B cell (primary cell): ENCODE results near the gene PRTN3. TPM values are rescaled to one million over a fixed set of nuclear protein-coding genes. Genes with fewer than 3 reads are reported as not detected.

ENCODE experiments used
- ATAC-seq: fragments of 200-7000 bp; cut with Tn5 transposase; one replicate; pipeline ENCODE4 v1.10.0; 2021; ENCODE audit warnings: low read depth, mild to moderate bottlenecking, moderate number of reproducible peaks, moderate library complexity
- CTCF ChIA-PET: fragments of 350-600 bp; sonication (Branson Sonifier 250); formaldehyde crosslinking; loops from one replicate; lab custom pipeline; 2021; ENCODE audit warnings: antibody characterized with exemption, inconsistent platforms; lab: Charles Lee
- POLR2A ChIA-PET: fragments of 350-600 bp; sonication (Branson Sonifier 250); formaldehyde crosslinking; loops from one replicate; lab custom pipeline; 2021; ENCODE audit warnings: antibody characterized with exemption; lab: Charles Lee
- DNase-seq: peaks from one replicate; pipeline ENCODE4 v3.0.0; 2013
- H2AFZ ChIP-seq: 2 replicates; pipeline ENCODE4 v1.6.1; 2012; ENCODE audit warnings: mild to moderate bottlenecking, low read depth, low read length; ENCODE audit not compliant: insufficient read depth, poor library complexity, severe bottlenecking
- H3K27ac ChIP-seq, 2 donors: 1 replicate in 1 of 2; 2 replicates in 1 of 2; pipeline ENCODE4 v1.5.1; 2012 to 2013; ENCODE audit warnings: low read length in 2 of 2, mild to moderate bottlenecking in 2 of 2, moderate library complexity in 1 of 2
- H3K27me3 ChIP-seq, 4 experiments: fragments of 200-600 bp in 1 of 4; sonication (generic) in 1 of 4; replicated peaks in 1 of 4; 1 replicate in 2 of 4; 2 replicates in 2 of 4; pipeline versions ENCODE4 v1.6.1 to v1.7.0; 2013 to 2016; ENCODE audit warnings: low read length in 3 of 4, mild to moderate bottlenecking in 2 of 4, mixed read lengths in 1 of 4, moderate library complexity in 1 of 4; ENCODE audit not compliant: insufficient read depth in 4 of 4, control insufficient read depth in 3 of 4; ENCODE audit errors: control extremely low read depth in 1 of 4
- H3K36me3 ChIP-seq, 2 experiments: replicated peaks in 1 of 2; 1 replicate in 1 of 2; 2 replicates in 1 of 2; pipeline versions ENCODE4 v1.6.1 to v1.7.1; 2013; ENCODE audit warnings: low read length in 1 of 2; ENCODE audit not compliant: insufficient read depth in 2 of 2, control insufficient read depth in 1 of 2; ENCODE audit errors: control extremely low read depth in 1 of 2, extremely low read depth in 1 of 2
- H3K4me1 ChIP-seq, 2 donors: fragments of 200-600 bp in 1 of 2; sonication (generic) in 1 of 2; 1 replicate in 1 of 2; 2 replicates in 1 of 2; pipeline versions ENCODE4 v1.5.1 to v1.6.1; 2013 to 2017; ENCODE audit warnings: low read length in 2 of 2; ENCODE audit not compliant: control insufficient read depth in 2 of 2, insufficient read depth in 2 of 2
- H3K4me2 ChIP-seq: replicated peaks from 2 replicates; pipeline ENCODE3; 2012; ENCODE audit warnings: mild to moderate bottlenecking, low read depth, low read length; ENCODE audit not compliant: poor library complexity, severe bottlenecking
- H3K4me3 ChIP-seq, 5 experiments: fragments of 200-600 bp in 1 of 5; sonication (generic) in 1 of 5; 1 replicate in 3 of 5; 2 replicates in 2 of 5; pipeline versions ENCODE4 v1.5.1 to v1.7.0; 2011 to 2016; ENCODE audit warnings: low read length in 4 of 5, mild to moderate bottlenecking in 4 of 5, low read depth in 2 of 5, control low read depth in 1 of 5, moderate library complexity in 1 of 5; ENCODE audit not compliant: insufficient read depth in 1 of 5; ENCODE audit errors: control extremely low read depth in 1 of 5, extremely low read depth in 1 of 5
- H3K79me2 ChIP-seq: fragments of 200-600 bp; sonication (generic); one replicate; pipeline ENCODE4 v1.6.0; 2016; ENCODE audit warnings: low read length; ENCODE audit not compliant: control insufficient read depth, insufficient read depth
- H3K9ac ChIP-seq: fragments of 200-600 bp; sonication (generic); 2 replicates; pipeline ENCODE4 v1.6.1; 2017; ENCODE audit warnings: mild to moderate bottlenecking, low read length, moderate library complexity
- H3K9me3 ChIP-seq, 3 donors: one replicate each; pipeline versions ENCODE4 v1.6.1 to v1.7.1; 2013; ENCODE audit warnings: low read length in 2 of 3; ENCODE audit not compliant: control insufficient read depth in 2 of 3, insufficient read depth in 1 of 3; ENCODE audit errors: control extremely low read depth in 1 of 3
- H4K20me1 ChIP-seq: 2 replicates; pipeline ENCODE4 v1.6.0; 2012; ENCODE audit warnings: mild to moderate bottlenecking, low read length; ENCODE audit not compliant: insufficient read depth, control insufficient read depth, poor library complexity, severe bottlenecking
- H3K27ac Mint-ChIP-seq: one replicate; pipeline ENCODE4 v1.8.0; 2021; ENCODE audit warnings: mixed read lengths
- H3K27me3 Mint-ChIP-seq: one replicate; pipeline ENCODE4 v1.8.0; 2021; ENCODE audit warnings: mixed read lengths
- H3K4me1 Mint-ChIP-seq: one replicate; pipeline ENCODE4 v1.8.0; 2021; ENCODE audit warnings: mixed read lengths
- H3K4me3 Mint-ChIP-seq: one replicate; pipeline ENCODE4 v1.8.0; 2021; ENCODE audit warnings: mixed read lengths
- H3K9me3 Mint-ChIP-seq: one replicate; pipeline ENCODE4 v1.8.0; 2022; ENCODE audit warnings: mixed read lengths; ENCODE audit not compliant: insufficient read depth
- EZH2 ChIP-seq: IDR thresholded peaks from 2 replicates; pipeline ENCODE4 v1.6.1; 2012; ENCODE audit warnings: borderline replicate concordance, low read depth, mild to moderate bottlenecking, moderate library complexity, low read length; ENCODE audit not compliant: insufficient read depth, poor library complexity, severe bottlenecking
- WGBS: methylation state at CpG from one replicate; pipeline ENCODE4 v1.1.5; 2013; ENCODE audit warnings: missing lambda C conversion rate; ENCODE audit not compliant: insufficient coverage; 5-methylcytosine and 5-hydroxymethylcytosine counted together
- intact Hi-C: fragments of 100-400 bp; cut with micrococcal nuclease; formaldehyde crosslinking; loops from one replicate; pipeline ENCODE4 v1.10.0; 2022
- polyA plus RNA-seq: library from polyadenylated mRNA; depleted of rRNA; stranded (reverse); fragments of >200 nt; gene quantifications from 2 replicates; pipeline ENCODE4 v1.2.3, GENCODE V29; 2012
- total RNA-seq, 2 donors: library from RNA; stranded (reverse); fragments of 120-200 nt in 1 of 2; gene quantifications; 1 replicate in 1 of 2; 2 replicates in 1 of 2; pipeline versions ENCODE4 v1.2.3 to v1.2.4, GENCODE V29; 2013 to 2022
- TF ChIP-seq, protein P1 (sequence below): fragments of 200-600 bp; IDR thresholded peaks from one replicate; pipeline ENCODE4 v1.8.0; 2022; ENCODE audit warnings: antibody characterized with exemption, mild to moderate bottlenecking

The PRTN3 gene
- total and polyA plus RNA-seq, 2 donors (not counting 1 experiment from before 2014, with no cell fraction given): not detected

DNA sequence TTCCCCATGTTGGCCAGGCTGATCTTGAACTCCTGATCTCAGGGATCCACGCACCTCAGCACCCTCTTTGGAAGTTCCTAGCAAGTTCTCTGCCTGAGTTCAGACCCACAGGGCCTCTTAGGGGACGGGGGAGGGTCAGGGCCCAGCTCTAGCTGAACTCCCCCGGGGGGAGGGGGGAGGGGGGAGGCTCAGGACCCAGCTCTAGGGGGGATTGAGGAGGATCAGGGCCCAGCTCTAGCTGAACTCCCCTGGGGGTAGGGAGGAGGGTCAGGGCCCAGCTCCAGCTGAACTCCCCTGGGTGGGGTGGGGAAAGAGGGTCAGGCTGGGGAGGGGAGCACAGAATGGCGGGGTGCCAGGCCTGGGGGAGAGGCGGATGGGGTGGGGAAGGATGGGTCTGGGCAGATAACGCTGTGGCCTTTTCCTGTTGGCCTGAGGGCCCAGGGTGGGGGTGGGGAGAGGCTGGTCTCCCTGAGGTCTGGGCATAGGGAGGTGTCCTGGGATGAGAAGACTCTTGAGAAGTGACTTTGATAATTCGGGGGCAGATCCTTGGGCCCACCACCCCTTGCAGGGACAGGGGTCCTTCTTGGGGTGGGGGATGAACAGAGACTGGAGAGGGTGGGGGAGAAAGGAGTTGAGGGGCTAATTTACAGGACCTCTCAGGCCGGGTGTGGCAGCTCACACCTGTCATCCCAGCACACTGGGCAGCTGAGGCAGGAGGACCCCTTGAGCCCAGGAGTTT lies 49.1 kb upstream of the PRTN3 start:
- Histone ChIP-seq H4K20me1 (no peaks in the 10 kb centered on the region), H3K4me3 (no peak overlapping the region), H3K9me3 (no peaks in the 10 kb centered on the region), H3K36me3 (no peaks in the 10 kb centered on the region), H2AFZ (no peak overlapping the region), H3K27ac (no peak overlapping the region), H3K4me1 (peaks cover 0 to 10% of the 10 kb centered on the region in 2 donors), H3K4me2 (no peak overlapping the region), H3K27me3 (no peaks in the 10 kb centered on the region), H3K9ac (no peak overlapping the region), H3K79me2 (peaks cover 10% of the 10 kb centered on the region)
- Mint-ChIP-seq H3K9me3 (no peaks in the 10 kb centered on the region), H3K27me3 (peaks cover 4% of the 10 kb centered on the region), H3K27ac (no peak overlapping the region), H3K4me3 (no peak overlapping the region), H3K4me1 (peaks cover 2% of the 10 kb centered on the region)
- WGBS: 89% methylated on average over 4 of the region's 8 CpGs
- ChIA-PET POLR2A (no interaction called here), CTCF (no interaction called here)
- DNase-seq (no peak), ATAC-seq (no peak)
- TF ChIP-seq EZH2: no peak
- TF ChIP-seq, protein P1, sequence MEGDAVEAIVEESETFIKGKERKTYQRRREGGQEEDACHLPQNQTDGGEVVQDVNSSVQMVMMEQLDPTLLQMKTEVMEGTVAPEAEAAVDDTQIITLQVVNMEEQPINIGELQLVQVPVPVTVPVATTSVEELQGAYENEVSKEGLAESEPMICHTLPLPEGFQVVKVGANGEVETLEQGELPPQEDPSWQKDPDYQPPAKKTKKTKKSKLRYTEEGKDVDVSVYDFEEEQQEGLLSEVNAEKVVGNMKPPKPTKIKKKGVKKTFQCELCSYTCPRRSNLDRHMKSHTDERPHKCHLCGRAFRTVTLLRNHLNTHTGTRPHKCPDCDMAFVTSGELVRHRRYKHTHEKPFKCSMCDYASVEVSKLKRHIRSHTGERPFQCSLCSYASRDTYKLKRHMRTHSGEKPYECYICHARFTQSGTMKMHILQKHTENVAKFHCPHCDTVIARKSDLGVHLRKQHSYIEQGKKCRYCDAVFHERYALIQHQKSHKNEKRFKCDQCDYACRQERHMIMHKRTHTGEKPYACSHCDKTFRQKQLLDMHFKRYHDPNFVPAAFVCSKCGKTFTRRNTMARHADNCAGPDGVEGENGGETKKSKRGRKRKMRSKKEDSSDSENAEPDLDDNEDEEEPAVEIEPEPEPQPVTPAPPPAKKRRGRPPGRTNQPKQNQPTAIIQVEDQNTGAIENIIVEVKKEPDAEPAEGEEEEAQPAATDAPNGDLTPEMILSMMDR: no peak
- intact Hi-C loops: no loop called here

DNA sequence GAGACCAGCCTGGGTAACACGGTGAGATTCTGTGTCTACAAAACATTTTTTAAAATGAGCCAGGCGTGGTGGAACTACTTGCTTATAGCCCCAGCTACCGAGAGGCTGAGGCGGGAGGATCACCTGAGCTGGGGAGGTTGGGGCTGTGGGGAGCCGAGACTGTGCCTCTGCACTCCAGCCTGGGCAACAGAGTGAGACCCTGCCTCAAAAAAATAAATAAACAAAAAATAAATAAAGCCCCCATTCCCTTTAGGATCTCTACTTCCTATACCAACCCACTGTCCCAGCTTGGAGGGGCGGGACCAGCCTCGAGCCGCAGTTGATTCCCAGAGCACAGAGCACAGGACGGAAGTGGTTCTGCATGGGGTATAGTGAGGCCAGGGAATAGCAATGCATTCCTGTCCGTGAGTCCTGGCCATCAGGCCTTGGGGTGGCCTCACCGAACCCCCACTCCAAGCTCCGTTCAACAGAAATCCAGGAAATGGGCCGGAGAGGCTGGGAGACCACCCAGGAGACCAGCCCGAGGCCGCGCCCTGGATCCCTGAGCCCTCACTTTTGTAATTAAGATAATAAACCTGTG lies 48.4 kb upstream of the PRTN3 start:
- Mint-ChIP-seq H3K4me3 (no peak overlapping the region), H3K9me3 (no peaks in the 10 kb centered on the region), H3K27me3 (peaks cover 4% of the 10 kb centered on the region), H3K4me1 (peaks cover 4% of the 10 kb centered on the region), H3K27ac (no peak overlapping the region)
- Histone ChIP-seq H3K9ac (no peak overlapping the region), H3K4me2 (no peak overlapping the region), H2AFZ (no peak overlapping the region), H3K36me3 (no peaks in the 10 kb centered on the region), H3K4me3 (no peak overlapping the region), H3K27me3 (no peaks in the 10 kb centered on the region), H4K20me1 (no peaks in the 10 kb centered on the region), H3K27ac (no peak overlapping the region), H3K79me2 (peaks cover 10% of the 10 kb centered on the region), H3K4me1 (peaks cover 0 to 10% of the 10 kb centered on the region in 2 donors), H3K9me3 (no peaks in the 10 kb centered on the region)
- ChIA-PET POLR2A (interaction anchor here (0.6 kb wide), 1 partner anchor 64 kb away, joined by 4 read pairs; no protein-coding TSS in a partner anchor), CTCF (no interaction called here)
- DNase-seq (no peak), ATAC-seq (no peak)
- TF ChIP-seq EZH2: no peak
- TF ChIP-seq, protein P1: no peak
- intact Hi-C loops: no loop called here
- WGBS: 90% methylated on average over 10 of the region's 16 CpGs
